T-helper 2 cell treated with Interferon-gamma antibody and Interleukin-4, amounts not matched to agents 5 μg/mL and 100 μg/mL, for 36 hours (primary cell): ENCODE measurements around the gene FBXL19.
"Not testable (repeated sequence)": the region's sequence is repeated elsewhere in the genome, so short reads cannot be mapped to it uniquely, and the experiment has no call there.

Experiments used
- DNase-seq: peaks from one replicate; pipeline ENCODE4 v3.0.0; 2021; ENCODE audit warnings: low spot score
- H3K27ac Mint-ChIP-seq: one replicate; pipeline ENCODE4 v1.8.0; 2021; ENCODE audit warnings: mild to moderate bottlenecking, mixed read lengths
- H3K27me3 Mint-ChIP-seq: one replicate; pipeline ENCODE4 v1.8.0; 2021; ENCODE audit warnings: low read depth, mixed read lengths
- H3K36me3 Mint-ChIP-seq: one replicate; pipeline ENCODE4 v1.8.0; 2021; ENCODE audit warnings: low read depth, mixed read lengths
- H3K4me1 Mint-ChIP-seq: one replicate; pipeline ENCODE4 v1.8.0; 2021; ENCODE audit warnings: low read depth, mixed read lengths
- H3K4me3 Mint-ChIP-seq: one replicate; pipeline ENCODE4 v1.8.0; 2022; ENCODE audit warnings: mild to moderate bottlenecking, moderate library complexity, mixed read lengths
- H3K9me3 Mint-ChIP-seq: one replicate; pipeline ENCODE4 v1.8.0; 2021; ENCODE audit warnings: mixed read lengths

Gene FBXL19

DNA sequence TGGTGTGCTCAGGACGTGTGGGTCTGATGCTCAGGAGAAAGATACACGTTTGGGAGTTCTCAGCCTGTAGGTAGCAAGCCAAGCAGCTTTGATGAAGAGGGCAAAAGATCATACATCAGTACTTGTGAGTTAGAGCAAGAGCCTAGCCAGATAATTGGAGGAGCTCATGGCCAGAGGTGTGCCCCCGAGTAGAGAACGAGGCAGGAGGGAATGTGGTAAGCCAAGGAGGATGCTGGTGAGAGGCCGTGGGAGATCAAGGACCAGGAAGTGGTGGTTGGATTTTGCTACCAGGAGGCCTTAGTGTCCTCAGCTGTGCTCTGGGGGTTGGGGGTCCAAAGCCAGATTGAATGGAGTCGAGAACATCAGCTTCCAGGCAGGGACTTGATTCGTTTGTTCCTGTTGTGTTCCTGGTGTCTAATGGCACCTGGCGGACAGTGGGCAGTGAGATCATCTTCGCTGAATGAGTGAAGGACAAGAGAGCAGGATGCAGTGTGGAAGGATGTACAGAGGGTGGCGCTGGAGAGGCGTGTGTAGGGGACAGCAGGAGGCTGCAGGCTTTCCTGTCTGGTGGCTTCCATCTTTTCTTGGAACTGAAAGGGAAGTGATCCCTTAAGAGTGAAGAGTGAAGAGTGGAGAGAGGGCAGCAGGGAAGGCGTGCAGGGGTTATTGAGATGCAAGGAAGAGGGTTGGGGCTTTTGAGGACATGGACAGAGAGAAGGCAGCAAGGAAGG is 11.6 kb downstream of the FBXL19 start:
- peaks cover 17% of the 10 kb centered on the region for H3K4me1 Mint-ChIP-seq
- peak overlapping the region; percentile 33 for H3K27ac Mint-ChIP-seq
- H3K9me3 Mint-ChIP-seq, result no peaks in the 10 kb centered on the region
- no peak overlapping the region for H3K4me3 Mint-ChIP-seq
- peaks cover 18% of the 10 kb centered on the region for H3K36me3 Mint-ChIP-seq
- DNase-seq, result peak; percentile 33
- no peaks in the 10 kb centered on the region for H3K27me3 Mint-ChIP-seq

DNA sequence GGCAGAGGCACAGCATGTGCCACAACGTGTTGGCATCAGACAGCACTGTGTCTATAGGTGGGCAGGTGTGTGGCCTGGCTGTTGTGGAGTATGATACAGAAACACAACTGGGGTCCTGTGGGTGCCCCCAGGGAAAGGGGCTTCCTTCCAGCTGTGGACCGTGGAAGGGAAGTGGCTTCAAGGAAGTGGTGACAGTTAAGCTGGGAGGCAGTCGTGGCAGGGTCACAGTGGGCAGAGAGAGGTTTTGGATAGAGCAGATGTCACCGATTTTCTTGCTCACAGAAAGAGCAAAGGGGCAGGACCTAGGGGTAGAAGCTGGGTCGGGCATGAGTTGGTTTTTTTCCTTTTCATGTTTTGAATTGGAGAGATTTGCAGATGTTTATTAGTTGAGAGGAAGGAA is 14.3 kb downstream of the FBXL19 start:
- no peaks in the 10 kb centered on the region for H3K9me3 Mint-ChIP-seq
- H3K27ac Mint-ChIP-seq, result peak overlapping the region; percentile 63
- H3K27me3 Mint-ChIP-seq, result no peaks in the 10 kb centered on the region
- H3K4me3 Mint-ChIP-seq, result no peak overlapping the region
- peaks cover 27% of the 10 kb centered on the region for H3K4me1 Mint-ChIP-seq
- no peak for DNase-seq
- peaks cover 11% of the 10 kb centered on the region for H3K36me3 Mint-ChIP-seq

GRCh38 chr16:30939571-30939970 is 16.2 kb downstream of the FBXL19 start:
- peaks cover 29% of the 10 kb centered on the region for H3K4me1 Mint-ChIP-seq
- H3K9me3 Mint-ChIP-seq, H3K27me3 Mint-ChIP-seq, DNase-seq, H3K27ac Mint-ChIP-seq, H3K4me3 Mint-ChIP-seq: not testable (repeated sequence)
- peaks cover 19% of the 10 kb centered on the region for H3K36me3 Mint-ChIP-seq

DNA sequence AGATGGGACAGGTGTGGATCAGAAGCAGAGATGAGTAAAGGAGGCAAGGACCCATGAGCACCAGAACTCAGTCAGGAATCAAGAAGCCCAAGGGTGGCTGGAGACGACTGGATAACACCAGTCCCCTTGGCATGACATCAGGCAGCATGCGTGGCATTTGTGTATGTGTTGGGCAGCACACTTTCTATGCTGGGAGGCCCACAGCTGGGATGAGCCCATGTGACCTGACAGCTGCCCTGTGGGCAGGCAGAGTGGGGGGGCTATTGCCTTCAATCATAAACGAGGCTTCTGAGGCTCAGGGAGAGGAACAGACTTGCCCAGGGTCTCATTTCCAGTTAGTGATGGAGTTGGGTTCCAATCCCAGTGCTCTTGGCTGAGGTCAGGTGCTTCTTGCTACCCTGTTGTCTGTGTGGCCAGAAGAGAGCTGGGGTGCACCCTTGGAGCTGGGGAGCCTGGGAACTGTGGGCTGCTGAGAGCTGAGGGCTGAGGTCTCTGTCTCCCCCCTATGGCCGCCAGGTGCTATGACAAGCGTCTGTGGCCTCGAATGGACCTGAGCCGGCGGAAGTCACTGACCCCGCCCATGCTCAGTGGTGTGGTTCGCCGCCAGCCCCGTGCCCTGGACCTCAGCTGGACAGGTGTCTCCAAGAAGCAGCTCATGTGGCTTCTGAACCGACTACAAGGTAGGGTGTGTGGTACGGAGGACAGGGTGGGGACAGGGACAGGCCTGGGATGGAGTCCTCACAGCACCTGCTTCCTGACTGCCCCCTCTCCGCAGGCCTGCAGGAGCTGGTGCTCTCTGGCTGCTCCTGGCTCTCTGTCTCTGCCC is 18.4 kb downstream of the FBXL19 start:
- Mint-ChIP-seq H3K27ac (peak overlapping the region; percentile 45), H3K9me3 (no peaks in the 10 kb centered on the region), H3K4me1 (peaks cover 20% of the 10 kb centered on the region), H3K27me3 (no peaks in the 10 kb centered on the region), H3K4me3 (peak overlapping the region; percentile 73), H3K36me3 (peaks cover 23% of the 10 kb centered on the region)
- peak; percentile 72 for DNase-seq

DNA sequence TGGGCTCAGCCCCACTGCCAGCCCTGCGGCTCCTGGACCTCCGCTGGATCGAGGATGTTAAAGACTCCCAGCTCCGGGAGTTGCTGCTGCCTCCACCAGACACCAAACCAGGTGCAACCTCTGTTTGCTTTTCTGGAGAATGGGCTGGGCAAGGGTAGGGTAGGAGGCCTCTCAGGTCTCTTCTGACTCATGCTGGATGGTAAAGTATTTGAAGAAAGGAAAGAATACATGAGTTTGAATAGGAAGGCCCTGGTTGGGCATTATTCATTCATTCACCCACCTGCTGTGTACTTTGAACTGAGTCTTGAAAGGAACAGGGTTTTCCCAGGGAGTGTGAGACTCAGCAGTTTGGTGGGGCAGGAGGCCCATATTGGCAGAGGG is 19.0 kb downstream of the FBXL19 start:
- no peak for DNase-seq
- no peaks in the 10 kb centered on the region for H3K27me3 Mint-ChIP-seq
- peak overlapping the region; percentile 60 for H3K27ac Mint-ChIP-seq
- H3K4me3 Mint-ChIP-seq, result peak overlapping the region; percentile 73
- H3K9me3 Mint-ChIP-seq, result no peaks in the 10 kb centered on the region
- H3K4me1 Mint-ChIP-seq, result peaks cover 18% of the 10 kb centered on the region
- peaks cover 21% of the 10 kb centered on the region for H3K36me3 Mint-ChIP-seq

DNA sequence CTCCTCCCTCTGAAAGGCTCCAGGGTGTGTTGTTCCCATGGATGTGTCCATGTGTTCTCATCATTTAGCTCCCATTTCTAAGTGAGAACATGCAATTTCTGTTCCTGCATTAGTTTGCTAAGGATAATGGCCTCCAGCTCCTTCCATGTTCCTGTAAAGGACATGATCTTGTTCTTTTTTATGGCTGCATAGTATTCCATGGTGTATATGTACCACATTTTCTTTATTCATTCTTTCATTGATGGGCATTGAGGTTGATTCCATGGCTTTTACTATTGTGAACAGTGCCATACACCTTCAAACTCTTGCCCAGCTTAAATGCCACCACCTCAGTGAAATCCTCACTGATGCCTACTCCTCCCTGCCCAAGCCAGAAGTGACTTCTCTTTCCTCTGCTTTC is 21.0 kb downstream of the FBXL19 start:
- peaks cover 18% of the 10 kb centered on the region for H3K36me3 Mint-ChIP-seq
- H3K27me3 Mint-ChIP-seq, result no peaks in the 10 kb centered on the region
- no peak overlapping the region for H3K27ac Mint-ChIP-seq
- H3K4me3 Mint-ChIP-seq, result no peak overlapping the region
- DNase-seq, result no peak
- H3K4me1 Mint-ChIP-seq, result peaks cover 12% of the 10 kb centered on the region
- no peaks in the 10 kb centered on the region for H3K9me3 Mint-ChIP-seq

DNA sequence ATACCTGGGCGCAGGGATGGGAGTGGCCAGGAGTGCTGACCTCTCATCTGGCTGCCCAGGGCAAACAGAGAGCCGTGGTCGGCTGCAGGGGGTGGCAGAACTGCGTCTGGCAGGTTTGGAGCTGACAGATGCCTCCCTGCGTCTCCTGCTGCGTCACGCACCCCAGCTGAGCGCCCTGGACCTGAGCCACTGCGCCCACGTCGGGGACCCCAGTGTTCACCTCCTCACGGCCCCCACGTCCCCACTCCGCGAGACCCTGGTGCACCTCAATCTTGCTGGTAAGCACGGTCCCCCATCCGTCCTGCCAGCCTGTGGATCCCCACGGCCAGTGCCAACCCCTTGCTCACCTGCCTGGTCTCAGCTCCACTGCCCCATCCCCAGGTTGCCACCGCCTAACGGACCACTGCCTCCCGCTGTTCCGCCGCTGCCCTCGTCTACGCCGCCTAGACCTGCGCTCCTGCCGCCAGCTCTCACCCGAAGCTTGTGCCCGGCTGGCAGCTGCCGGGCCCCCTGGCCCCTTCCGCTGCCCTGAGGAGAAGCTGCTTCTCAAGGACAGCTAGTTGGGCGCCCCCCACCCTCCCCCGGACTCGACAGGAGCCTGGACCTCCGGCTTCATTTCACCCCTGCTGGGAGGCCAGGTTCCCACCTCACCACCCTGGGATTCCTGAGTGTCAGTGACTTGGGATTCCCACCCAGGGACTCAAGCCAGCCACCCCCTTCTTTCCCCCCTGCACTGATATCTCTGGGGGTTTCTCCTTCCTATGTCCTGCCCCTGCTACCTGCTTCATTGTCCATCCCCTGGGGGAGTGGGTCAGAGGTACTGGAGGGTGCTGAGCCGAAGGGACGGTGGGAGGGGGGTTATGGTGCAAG is 23.5 kb downstream of the FBXL19 start:
- Mint-ChIP-seq H3K9me3 (no peaks in the 10 kb centered on the region), H3K27ac (no peak overlapping the region), H3K4me3 (no peak overlapping the region), H3K36me3 (peaks cover 23% of the 10 kb centered on the region), H3K27me3 (no peaks in the 10 kb centered on the region), H3K4me1 (peaks cover 18% of the 10 kb centered on the region)
- DNase-seq, result no peak

DNA sequence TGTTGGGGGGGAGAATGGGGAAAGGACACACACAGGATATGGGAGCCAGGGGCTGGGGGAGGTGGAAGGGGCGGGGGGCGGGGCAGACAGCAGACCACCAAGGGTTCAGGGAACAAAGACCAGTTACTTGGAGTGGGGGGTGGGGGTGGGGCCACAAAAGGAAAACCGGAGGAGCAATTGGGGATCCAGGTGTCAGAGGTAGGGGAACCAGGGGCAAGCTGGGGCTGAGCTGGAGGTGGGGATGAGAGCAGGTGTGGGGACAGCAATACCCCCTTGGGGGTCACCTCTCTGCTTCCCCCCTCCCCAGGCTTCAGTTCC is 24.1 kb downstream of the FBXL19 start:
- H3K4me3 Mint-ChIP-seq, result no peak overlapping the region
- H3K27ac Mint-ChIP-seq, result no peak overlapping the region
- peaks cover 15% of the 10 kb centered on the region for H3K4me1 Mint-ChIP-seq
- H3K9me3 Mint-ChIP-seq, result no peaks in the 10 kb centered on the region
- no peaks in the 10 kb centered on the region for H3K27me3 Mint-ChIP-seq
- H3K36me3 Mint-ChIP-seq, result peaks cover 24% of the 10 kb centered on the region
- DNase-seq, result no peak

- Mint-ChIP-seq H3K9me3 (no peaks in the 10 kb centered on the region), H3K27ac (peak overlapping the region; percentile 26), H3K4me1 (peaks cover 11% of the 10 kb centered on the region), H3K27me3 (no peaks in the 10 kb centered on the region), H3K4me3 (no peak overlapping the region), H3K36me3 (peaks cover 24% of the 10 kb centered on the region)
- no peak for DNase-seq
Observed at GRCh38 chr16:30947859-30948666, 24.7 kb downstream of the FBXL19 start.

- Mint-ChIP-seq H3K27me3 (no peaks in the 10 kb centered on the region), H3K4me1 (peaks cover 16% of the 10 kb centered on the region), H3K27ac (peak within 1 kb of the TSS; percentile 90), H3K9me3 (no peaks in the 10 kb centered on the region), H3K4me3 (peak within 1 kb of the TSS; percentile 96), H3K36me3 (peaks cover 21% of the 10 kb centered on the region)
- DNase-seq, result peak; percentile 45
Observed at GRCh38 chr16:30948667-30949649, 25.6 kb downstream of the FBXL19 start, which contains the start of gene ORAI3. ORAI3 (plus strand) TSS chr16:30949068; CDS start chr16:30949290, 222 bp downstream.

GRCh38 chr16:30949650-30950515 is 26.5 kb downstream of the FBXL19 start:
- Mint-ChIP-seq H3K9me3 (no peaks in the 10 kb centered on the region), H3K27ac (peak overlapping the region; percentile 90), H3K4me1 (peaks cover 16% of the 10 kb centered on the region), H3K36me3 (peaks cover 16% of the 10 kb centered on the region), H3K27me3 (no peaks in the 10 kb centered on the region), H3K4me3 (peak overlapping the region; percentile 96)
- DNase-seq, result peak; percentile 72
